Caco-2 (cell line): ENCODE data around the gene KRT71. TPM values are rescaled to one million over a fixed set of nuclear protein-coding genes. Genes with fewer than 3 reads are reported as not detected.

Experiments used
- BruUV-seq: library from RNA; stranded (reverse); fragments of 400-500 nt; replicated peaks from 2 replicates; lab custom pipeline; 2021; lab: Mats Ljungman, UMichigan
- CTCF ChIA-PET: fragments of 300-600 bp; sonication (Branson Sonifier 250); formaldehyde crosslinking; loops from one replicate; lab custom pipeline; 2022; ENCODE audit warnings: antibody characterized with exemption; lab: Charles Lee
- POLR2A ChIA-PET: fragments of 300-600 bp; sonication (Branson Sonifier 250); formaldehyde crosslinking; loops from one replicate; lab custom pipeline; 2022; ENCODE audit warnings: antibody characterized with exemption; lab: Charles Lee
- DNase-seq, 2 experiments: peaks; one replicate each; pipeline versions ENCODE4 v3.0.0 to v3.0.0-alpha.2; 2020 to 2022
- H3K27me3 ChIP-seq: replicated peaks from 2 replicates; pipeline ENCODE4 v1.6.0; 2011; ENCODE audit warnings: low read length; ENCODE audit not compliant: control insufficient read depth, insufficient read depth
- H3K36me3 ChIP-seq: 2 replicates; pipeline ENCODE4 v1.5.1; 2011; ENCODE audit warnings: low read length; ENCODE audit not compliant: control insufficient read depth, insufficient read depth
- H3K4me1 ChIP-seq: fragments of 250-450 bp; sonication (Bioruptor Pico); 2 replicates; pipeline ENCODE4 v1.5.1; 2020; ENCODE audit warnings: mild to moderate bottlenecking
- H3K4me3 ChIP-seq: 2 replicates; pipeline ENCODE4 v1.5.1; 2011; ENCODE audit warnings: low read depth, mild to moderate bottlenecking, control low read depth, low read length
- H3K9me3 ChIP-seq: fragments of 250-450 bp; sonication (Bioruptor Pico); 2 replicates; pipeline ENCODE4 v1.5.1; 2020; ENCODE audit warnings: mild to moderate bottlenecking, moderate library complexity
- H3K27ac Mint-ChIP-seq: one replicate; pipeline ENCODE4 v1.8.0; 2022; ENCODE audit warnings: mixed read lengths; ENCODE audit not compliant: unreplicated experiment
- H3K27me3 Mint-ChIP-seq: one replicate; pipeline ENCODE4 v1.8.0; 2022; ENCODE audit warnings: mixed read lengths; ENCODE audit not compliant: insufficient read depth, unreplicated experiment
- H3K36me3 Mint-ChIP-seq: one replicate; pipeline ENCODE4 v1.8.0; 2022; ENCODE audit warnings: mild to moderate bottlenecking, mixed read lengths; ENCODE audit not compliant: insufficient read depth, unreplicated experiment
- H3K4me1 Mint-ChIP-seq: one replicate; pipeline ENCODE4 v1.8.0; 2022; ENCODE audit warnings: low read depth, mixed read lengths; ENCODE audit not compliant: unreplicated experiment
- H3K4me3 Mint-ChIP-seq: one replicate; pipeline ENCODE4 v1.8.0; 2022; ENCODE audit warnings: mild to moderate bottlenecking, moderate library complexity, mixed read lengths; ENCODE audit not compliant: unreplicated experiment
- H3K9me3 Mint-ChIP-seq: one replicate; pipeline ENCODE4 v1.8.0; 2022; ENCODE audit warnings: mixed read lengths; ENCODE audit not compliant: unreplicated experiment
- CTCF ChIP-seq, 2 experiments: fragments of 200-600 bp in 1 of 2; IDR thresholded peaks; 1 replicate in 1 of 2; 2 replicates in 1 of 2; pipeline versions ENCODE4 v1.5.1 to v1.8.0; 2011 to 2022; ENCODE audit warnings: antibody characterized with exemption in 1 of 2, control low read depth in 1 of 2, inconsistent platforms in 1 of 2, low read depth in 1 of 2, low read length in 1 of 2, mild to moderate bottlenecking in 1 of 2, moderate library complexity in 1 of 2; ENCODE audit not compliant: insufficient read depth in 1 of 2, severe bottlenecking in 1 of 2, unreplicated experiment in 1 of 2
- intact Hi-C: fragments of 100-400 bp; cut with micrococcal nuclease; formaldehyde crosslinking; loops from one replicate; pipeline ENCODE4 v1.10.0; 2022; ENCODE audit not compliant: unreplicated experiment
- total RNA-seq: library from RNA; stranded (reverse); gene quantifications from 2 replicates; pipeline ENCODE4 v1.2.3, GENCODE V29; 2022

Gene KRT71
- total RNA-seq, 1 experiment from 2014 or later, result 1.2 TPM

DNA sequence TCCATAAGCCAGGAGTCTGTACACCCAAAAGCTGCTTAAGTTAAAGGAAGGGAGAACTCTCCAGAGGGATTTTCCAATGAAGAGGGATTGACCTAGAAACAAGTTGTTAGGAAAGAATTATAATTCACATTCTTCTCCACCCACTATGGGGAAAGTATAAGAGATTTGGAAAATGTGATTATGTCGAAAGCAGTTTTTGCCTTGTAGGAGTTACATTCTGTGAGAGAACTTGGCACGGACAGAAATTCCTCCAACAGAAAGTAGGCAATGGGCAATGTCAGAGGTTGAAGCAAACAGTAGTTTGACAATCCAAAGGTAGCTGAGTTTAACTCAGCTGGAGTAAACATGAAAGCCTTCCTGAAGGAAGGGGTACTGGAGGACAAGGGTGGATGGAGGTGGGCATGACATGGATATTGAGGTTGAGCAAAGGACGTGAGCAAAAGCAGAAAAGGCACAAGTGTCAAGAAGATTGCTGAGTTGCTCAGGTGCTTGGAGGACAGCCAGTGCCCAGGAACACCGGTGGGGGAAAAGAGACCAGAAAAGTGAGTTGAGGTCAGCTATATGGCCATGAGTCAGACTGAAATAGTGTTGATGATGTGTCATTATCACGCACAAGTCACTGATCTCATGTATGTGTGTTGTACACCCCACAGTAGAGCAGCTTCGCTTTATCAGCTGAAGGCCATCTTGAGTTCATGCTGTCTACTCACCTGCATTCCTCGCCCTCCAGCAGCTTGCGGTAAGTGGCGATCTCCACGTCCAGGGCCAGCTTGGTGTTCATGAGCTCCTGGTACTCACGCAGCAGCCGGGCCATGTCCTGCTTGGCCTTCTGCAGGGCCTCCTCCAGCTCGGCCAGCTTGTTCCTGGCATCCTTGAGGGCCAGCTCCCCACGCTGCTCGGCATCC is 36.8 kb downstream of the KRT71 start:
- Mint-ChIP-seq H3K4me1 (no peaks in the 10 kb centered on the region), H3K9me3 (peaks cover 7% of the 10 kb centered on the region), H3K27ac (no peak overlapping the region), H3K4me3 (no peak overlapping the region), H3K27me3 (no peaks in the 10 kb centered on the region), H3K36me3 (no peaks in the 10 kb centered on the region)
- no peak for TF ChIP-seq CTCF (IDR thresholded peaks at IDR 0.05; ENCODE audit: insufficient read depth in 1 of 2, low read depth in 1 of 2, low read length in 1 of 2, severe bottlenecking in 1 of 2, unreplicated experiment in 1 of 2)
- intact Hi-C loops, result no loop called here
- no peak for DNase-seq
- Histone ChIP-seq H3K4me1 (peaks cover 5% of the 10 kb centered on the region), H3K9me3 (no peaks in the 10 kb centered on the region), H3K36me3 (no peaks in the 10 kb centered on the region), H3K4me3 (no peak overlapping the region), H3K27me3 (no peaks in the 10 kb centered on the region)
- ChIA-PET CTCF (no interaction called here), POLR2A (no interaction called here)
- no TSS peak for BruUV-seq

DNA sequence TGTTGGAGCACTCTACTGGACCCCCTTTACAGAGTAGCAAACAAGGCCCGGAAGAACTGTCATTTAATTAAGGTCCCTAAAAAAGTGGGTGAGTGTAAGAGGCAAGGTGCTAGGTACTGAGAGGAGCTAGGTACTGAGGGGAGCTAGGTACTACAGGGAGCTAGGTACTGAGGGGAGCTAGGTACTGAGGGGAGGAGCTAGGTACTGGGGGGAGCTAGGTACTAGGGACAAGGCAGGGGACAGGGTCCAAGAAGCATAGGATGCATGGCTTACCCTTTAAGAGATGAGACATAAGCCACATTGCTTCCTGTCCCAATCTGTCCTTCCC is 37.7 kb downstream of the KRT71 start:
- Histone ChIP-seq H3K36me3 (no peaks in the 10 kb centered on the region), H3K4me3 (no peak overlapping the region), H3K9me3 (0 out of 2 replicates have a peak, but pooled peaks cover 8% of the 10 kb centered on the region), H3K4me1 (no peaks in the 10 kb centered on the region), H3K27me3 (no peaks in the 10 kb centered on the region)
- Mint-ChIP-seq H3K4me1 (no peaks in the 10 kb centered on the region), H3K36me3 (no peaks in the 10 kb centered on the region), H3K4me3 (no peak overlapping the region), H3K9me3 (peaks cover 9% of the 10 kb centered on the region), H3K27ac (no peak overlapping the region), H3K27me3 (no peaks in the 10 kb centered on the region)
- CTCF ChIA-PET, result no interaction called here
- DNase-seq, result no peak
- no peak for TF ChIP-seq CTCF (IDR thresholded peaks at IDR 0.05; ENCODE audit: insufficient read depth in 1 of 2, low read depth in 1 of 2, low read length in 1 of 2, severe bottlenecking in 1 of 2, unreplicated experiment in 1 of 2)
- no TSS peak for BruUV-seq
- intact Hi-C loops, result no loop called here
- POLR2A ChIA-PET, result no interaction called here

DNA sequence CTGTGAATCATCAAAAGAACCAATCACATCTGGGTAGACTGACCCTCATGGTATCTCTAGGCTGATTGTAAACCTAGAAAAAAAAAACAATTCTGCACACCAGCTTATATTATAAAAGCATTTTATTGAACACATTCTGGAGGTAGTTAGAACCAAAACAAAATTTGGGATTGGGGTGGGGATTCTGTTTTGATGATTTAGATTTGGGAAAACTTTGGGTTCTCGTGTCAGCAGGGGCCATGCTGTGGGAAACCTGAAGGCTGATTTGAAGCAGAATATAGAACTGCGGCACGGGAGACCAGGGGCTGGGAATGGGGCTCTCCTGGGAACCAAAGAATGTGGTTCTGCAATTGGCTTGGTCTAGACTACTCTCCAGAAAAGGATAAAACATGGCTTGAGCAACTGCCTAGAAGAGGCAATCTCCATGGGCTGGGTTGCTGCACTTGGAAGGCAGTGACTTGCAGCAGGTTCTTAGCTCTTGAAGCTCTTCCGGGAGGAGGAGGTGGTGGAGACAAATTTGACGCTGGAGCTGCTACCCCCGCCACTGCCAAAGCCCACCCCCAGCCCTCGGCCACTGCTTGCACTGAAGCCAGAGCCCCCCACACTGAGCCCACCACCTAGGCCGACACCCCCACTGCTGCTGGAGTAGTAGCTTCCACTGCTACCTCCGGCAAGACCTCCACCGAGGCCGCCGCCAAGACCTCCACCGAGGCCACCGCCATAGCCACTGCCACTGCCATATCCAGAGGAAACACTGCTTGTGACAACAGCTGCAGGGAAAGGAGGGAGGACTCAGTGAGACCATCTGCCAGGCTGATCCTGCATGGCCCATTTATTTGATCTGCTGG is 38.2 kb downstream of the KRT71 start:
- no peaks in the 10 kb centered on the region for H3K36me3 Mint-ChIP-seq
- intact Hi-C loops, result no loop called here
- no TSS peak for BruUV-seq

More for the DNA sequence above, 38.2 kb downstream of the KRT71 start:
- Histone ChIP-seq H3K4me3 (no peak overlapping the region), H3K9me3 (0 out of 2 replicates have a peak, but pooled peaks cover 8% of the 10 kb centered on the region), H3K27me3 (no peaks in the 10 kb centered on the region), H3K36me3 (no peaks in the 10 kb centered on the region), H3K4me1 (no peaks in the 10 kb centered on the region)
- Mint-ChIP-seq H3K4me3 (no peak overlapping the region), H3K9me3 (peaks cover 9% of the 10 kb centered on the region), H3K27me3 (peaks cover 2% of the 10 kb centered on the region), H3K27ac (no peak overlapping the region), H3K4me1 (no peaks in the 10 kb centered on the region)
- DNase-seq, result no peak
- CTCF ChIA-PET, result interaction anchor here (0.7 kb wide), 1 partner anchor 129 kb away, joined by 3 read pairs; no protein-coding TSS in a partner anchor
- TF ChIP-seq CTCF (IDR thresholded peaks at IDR 0.05; ENCODE audit: insufficient read depth in 1 of 2, low read depth in 1 of 2, low read length in 1 of 2, severe bottlenecking in 1 of 2, unreplicated experiment in 1 of 2), result no peak
- POLR2A ChIA-PET, result no interaction called here
